ENCODE data around the gene LAMB3.

The LAMB3 gene

DNA sequence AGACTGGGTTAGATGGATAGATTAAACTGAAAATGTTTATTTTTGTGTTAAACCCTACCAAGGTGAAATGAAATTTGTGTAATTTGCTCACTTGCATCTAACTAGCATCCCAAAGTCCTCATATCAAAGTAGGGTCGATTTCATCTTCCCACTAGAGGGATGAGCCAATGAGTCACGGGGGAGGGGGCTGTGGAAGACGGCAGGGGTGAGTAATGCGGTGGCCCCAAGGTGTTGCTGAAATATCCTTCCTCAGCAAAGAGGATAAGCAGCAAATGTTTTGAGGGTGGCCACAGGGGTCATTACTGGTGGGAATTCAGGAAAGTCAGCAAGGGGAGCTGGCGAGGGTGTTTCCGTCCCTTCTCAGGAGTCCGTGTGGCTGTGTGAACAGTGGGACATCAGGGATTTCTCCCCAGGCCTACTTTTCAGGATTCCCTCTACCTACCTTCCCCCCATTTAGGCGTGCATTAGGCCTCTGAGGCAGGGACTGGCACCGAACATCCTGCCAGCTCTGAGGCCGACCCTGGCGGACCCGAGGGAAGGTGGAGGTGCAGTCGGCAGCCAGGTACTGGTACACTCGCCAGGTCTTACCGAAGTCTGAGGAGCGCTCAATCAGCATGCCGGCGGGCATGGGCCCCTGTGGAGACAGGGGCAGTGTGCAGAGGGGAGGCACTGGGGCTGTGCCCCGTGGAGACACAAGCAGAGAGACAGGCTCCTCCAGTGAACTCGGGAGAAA is 18.1 kb downstream of the LAMB3 start:
- no peak for FAIRE-seq

DNA sequence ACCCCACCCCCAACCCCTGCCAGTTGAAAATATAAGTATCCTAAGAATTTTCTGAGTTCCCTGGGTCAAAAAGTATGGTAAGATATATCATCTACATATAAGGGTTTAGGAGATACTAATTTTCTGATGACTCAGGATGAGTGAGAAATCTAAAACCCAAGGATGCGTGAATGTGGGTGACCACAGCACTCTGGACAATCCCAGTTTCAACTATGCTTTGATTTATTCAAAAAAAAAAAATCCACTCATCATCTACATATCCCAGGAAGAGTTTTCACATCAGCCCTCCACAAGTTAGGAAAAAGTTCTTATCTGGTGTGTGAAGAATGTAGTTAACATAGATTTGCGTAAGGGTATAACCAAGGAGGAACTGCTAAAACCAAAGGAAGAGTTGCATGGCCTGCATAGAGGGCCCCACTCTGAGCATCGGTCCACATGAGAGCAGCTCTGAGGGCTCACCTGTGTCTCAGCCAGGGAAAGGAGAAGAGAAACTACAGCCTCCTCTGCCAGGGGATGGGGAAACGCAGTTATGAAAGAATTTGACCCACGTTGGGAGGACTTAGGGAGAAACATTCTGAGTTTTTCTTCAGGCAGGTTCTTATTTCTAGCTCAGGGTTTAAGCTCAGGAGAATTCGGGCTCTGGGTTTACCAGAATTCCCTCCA is 18.8 kb downstream of the LAMB3 start:
- no peak for FAIRE-seq
- DNase-seq (ENCODE audit: insufficient read length, low spot score), result no peak

More for the DNA sequence above, 18.1 kb downstream of the LAMB3 start:
- DNase-seq (ENCODE audit: insufficient read length, low spot score), result no peak

DNA sequence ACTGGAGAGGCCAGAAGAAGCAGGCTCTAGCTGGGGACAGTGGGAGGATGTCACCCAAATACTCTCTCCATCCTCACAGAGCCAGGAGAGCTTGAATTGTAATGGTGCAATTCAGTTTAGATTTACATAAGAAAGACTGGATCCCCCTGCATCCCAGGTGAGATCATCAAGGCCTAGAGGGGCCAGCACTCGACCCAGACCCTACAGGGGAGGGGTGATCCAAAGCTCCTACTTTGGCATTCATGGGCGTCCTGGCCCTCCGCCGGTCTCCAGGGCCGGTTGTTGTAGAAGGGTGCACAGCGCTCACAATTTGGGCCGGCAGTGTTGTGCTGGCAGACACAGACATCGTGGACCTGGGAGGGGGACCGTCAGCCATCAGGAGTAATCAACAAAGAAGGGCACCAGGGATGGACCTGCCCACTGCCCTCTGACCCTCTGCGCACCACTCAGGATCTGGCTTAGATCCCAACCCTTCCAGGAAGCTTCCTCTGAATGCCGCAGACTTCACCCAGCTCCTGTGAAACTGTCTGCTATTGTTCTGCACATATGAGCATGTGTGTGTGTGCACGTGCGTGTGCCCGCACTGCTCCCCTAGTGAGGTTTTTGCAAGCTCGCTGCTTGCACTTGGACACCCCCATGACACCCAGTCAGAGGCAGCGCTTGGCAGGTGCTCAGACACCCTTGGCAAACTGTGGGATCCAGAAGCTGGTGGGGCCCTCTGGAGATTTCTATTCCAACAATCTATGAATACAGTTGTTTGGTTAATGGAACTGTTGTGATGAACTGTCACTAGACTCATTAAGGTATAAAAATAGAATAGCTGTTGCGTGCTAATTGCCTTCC is 21.6 kb downstream of the LAMB3 start:
- DNase-seq (ENCODE audit: insufficient read length, low spot score) (no peak), FAIRE-seq (no peak)

DNA sequence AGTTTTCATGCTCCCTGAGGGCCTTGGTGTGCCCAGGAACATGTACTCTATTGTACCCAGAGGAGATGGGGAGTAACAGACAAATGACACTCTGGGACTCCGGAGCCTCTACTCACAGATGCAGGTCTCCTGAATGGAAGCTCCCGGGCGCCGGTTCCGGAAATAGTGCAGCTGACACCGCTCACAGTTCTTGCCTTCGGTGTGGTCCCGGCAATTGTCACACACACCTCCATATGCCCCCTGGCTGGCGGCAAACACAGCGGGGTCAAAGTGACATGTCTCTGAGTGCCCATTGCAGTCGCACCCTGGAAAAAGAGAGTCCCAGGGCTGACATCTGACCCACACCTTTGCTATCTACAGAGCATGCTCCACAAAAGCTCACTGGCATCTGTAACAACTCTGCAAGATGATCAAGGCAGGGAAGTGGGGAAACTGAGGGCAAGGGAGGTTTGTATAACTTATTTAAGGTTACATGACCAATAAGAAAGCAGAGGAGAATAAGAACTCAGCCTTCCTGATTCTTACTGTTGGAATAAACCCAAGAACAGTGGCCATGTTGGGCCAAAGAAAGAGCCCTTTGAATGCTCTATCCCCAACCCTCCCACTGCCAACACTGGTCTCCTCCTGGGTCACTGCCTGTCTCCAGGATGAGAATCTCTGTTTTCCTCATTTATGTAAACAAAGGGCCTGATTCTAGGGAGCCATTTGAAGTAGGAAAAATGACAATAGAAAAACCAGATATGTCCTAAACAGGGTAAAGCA is 22.4 kb downstream of the LAMB3 start:
- DNase-seq (ENCODE audit: insufficient read length, low spot score) (no peak), FAIRE-seq (no peak)

DNA sequence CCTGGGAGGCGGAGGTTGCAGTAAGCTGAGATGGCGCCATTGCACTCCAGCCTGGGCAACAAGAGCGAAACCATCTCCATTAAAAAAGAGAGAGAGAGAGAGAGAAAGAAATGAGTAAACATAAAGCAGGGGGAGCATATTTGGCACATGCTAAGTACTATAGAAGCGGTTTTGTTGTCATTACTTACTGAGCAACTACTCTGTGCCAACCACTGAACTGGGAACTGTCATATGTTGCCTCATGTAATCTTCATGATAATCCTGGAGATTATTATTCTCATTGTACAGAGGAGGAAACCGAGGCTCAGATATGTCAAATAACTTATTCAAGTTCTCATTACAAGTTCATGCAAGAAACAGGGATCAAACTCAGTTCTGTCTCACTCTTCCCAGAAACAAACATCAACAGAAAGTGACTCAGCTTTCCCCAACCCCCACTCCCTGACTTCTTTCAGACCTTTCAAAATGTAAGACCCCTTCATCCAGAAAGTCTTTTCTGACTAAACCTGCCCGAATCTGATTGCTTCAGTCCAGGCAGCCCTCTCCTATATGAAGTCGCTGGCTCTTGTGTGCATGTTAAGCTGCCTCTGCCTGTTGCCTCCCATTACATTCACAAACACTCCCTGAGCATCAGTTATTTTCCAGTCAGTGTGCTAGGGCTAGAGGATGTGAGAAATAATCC is 23.5 kb downstream of the LAMB3 start:
- no peak for DNase-seq (ENCODE audit: insufficient read length, low spot score)
- FAIRE-seq, result no peak

DNA sequence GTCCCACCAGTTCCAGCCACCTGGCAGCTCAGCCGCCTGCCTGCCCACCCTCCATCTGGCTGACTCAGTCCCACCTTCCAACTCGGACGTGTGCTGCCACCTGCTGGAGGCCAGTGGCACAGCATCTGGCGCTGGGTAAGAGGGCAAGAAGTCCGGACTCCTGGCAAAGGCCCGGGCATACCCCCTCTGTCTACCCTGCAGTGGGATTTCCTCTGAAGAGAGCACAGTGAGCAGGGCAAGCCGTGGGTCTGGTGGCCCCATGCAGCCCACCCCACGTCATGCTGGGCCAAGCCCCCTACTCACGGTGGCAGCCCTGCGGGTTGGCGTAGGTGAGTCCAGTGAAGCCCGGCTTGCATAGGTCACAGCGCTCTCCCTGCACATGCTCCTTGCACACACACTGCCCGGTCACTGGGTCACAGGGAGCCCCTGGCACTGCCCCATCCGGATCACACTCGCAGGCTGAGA is 24.5 kb downstream of the LAMB3 start:
- DNase-seq (ENCODE audit: insufficient read length, low spot score) (peak; percentile 83), FAIRE-seq (peak; percentile 97)

DNA sequence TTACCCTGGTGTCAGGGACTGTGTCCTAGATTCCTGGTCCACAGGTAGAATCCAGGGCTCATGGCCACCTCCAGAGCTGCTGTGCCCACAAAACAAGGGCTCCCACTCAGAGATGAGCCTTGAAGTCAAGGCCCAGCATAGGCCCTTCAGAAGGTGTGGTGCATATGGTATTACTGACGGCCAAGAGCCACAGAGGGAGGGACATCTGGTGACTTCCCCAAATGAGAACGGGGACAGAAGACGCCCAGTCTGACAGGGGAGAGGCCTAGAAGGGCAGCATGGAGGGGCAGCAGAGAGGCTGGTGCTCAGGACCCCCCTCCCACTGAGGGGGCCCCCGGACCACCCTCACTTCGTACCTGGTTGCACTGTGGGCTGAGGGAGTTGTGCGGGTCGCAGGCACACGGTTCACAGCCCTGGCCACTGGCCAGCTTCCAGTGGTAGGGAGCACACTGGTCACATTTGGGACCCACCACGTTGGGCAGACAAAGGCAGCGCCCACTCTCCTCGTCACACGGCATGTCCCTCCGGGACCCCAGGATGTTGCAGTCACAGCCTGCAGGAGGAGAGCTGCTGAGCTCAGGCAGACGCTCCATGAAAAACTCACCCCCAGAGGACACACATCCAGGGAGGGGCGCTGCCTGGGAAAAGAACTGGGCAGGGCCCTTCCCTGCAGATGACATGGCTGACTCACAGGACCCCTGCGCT is 25.0 kb downstream of the LAMB3 start:
- no peak for DNase-seq (ENCODE audit: insufficient read length, low spot score)
- no peak for FAIRE-seq

DNA sequence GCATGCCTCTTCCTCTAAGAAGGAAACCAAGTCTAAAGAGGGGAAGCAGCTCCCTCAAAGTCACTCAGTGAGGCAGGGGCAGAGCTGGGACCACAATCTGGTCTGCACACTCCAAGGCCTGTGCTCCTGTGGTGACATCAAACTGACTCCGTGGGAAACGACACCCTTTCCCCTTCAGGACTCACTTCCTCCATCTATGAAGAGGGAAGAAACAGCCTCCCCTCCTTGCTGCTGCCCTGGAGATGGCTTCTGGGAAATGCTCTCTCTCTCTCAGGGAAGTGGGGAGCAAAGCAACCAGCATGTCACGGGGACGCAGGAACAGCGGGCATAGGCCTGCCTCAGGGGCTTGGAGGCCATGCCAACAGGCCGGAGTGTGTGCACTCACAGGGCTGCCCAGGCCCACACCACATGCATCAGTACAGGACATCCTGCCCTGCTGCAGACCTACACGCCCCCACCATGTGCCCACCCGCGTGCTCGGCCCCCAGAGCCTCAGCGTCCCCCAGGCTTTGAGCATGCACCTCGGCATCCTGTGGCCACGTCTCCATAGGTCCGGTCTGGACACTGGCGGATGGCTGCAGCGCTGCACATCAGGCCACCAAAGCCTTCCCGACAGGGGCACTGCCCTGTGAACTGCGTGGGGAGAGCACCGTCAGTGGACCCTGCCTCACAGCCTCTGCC is 25.7 kb downstream of the LAMB3 start:
- FAIRE-seq (no peak), DNase-seq (ENCODE audit: insufficient read length, low spot score) (no peak)

DNA sequence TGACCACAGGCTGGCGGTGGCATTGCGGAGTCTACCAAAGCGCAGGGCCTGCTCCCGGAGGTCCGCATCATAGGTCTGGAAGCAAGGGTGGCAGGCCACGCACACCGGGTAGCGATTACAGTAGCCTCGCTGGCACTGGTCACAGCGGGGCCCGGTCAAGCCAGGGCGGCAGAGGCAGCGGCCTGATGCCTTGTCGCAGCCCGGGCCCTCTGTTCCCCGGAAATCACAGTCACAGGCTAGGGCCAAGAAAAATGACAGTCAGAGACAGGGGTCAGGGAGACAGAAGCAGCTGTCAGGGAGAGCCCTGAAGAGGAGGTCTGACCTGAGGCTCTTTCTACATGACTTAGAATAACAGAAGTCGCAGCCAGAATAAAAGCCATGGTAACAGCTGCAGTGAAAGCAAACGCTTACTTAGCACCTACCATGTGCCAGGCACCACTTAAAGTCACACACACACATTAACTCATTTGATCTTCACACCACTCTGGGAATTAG is 26.4 kb downstream of the LAMB3 start:
- DNase-seq (ENCODE audit: insufficient read length, low spot score) (no peak), FAIRE-seq (no peak)

DNA sequence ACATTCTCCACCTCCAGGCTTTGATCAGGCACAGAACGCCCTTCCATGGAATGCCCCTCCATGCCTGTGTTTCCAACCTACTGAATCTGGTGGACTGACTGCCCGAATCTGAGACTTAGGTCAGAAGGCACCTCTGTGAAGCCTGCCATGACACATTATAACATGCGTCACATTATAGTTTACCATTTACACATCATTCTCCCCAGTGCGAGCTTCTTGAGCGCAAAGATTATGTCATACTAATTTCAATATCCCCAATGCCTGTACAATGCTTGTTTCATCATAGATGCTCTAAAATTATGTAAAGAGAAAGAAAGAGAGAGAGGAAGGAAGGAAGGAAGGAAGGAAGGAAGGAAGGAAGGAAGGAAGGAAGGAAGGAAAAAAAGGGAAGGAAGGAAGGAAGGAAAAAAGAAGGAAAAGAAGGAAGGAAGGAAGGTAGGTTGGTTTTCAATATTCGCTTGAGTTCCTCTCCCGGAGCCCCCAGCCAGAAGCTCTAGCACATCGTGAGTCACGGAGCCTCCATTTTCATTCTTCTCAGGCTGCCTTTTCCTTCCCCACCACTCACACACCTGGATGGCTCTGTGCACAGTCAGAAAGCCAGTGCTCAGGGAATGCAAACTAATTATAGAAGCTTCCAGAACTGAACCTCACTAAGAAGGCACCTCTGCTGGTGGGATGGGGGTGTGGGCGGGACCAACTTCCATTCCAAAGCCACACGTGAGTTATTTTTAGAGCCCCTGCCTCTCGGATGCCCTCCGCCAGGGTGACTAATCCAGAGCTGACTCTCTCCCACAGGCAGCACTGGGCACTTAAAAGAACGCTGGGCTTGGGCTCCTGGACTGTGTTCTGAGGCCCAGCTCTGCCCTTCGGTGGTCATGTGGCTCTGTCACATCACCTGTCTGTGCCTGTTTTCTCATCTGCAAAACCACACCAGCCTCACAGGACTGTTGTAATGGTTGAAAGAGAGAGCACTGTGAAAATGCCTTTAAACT is 27.4 kb downstream of the LAMB3 start:
- FAIRE-seq (no peak), DNase-seq (ENCODE audit: insufficient read length, low spot score) (no peak)

DNA sequence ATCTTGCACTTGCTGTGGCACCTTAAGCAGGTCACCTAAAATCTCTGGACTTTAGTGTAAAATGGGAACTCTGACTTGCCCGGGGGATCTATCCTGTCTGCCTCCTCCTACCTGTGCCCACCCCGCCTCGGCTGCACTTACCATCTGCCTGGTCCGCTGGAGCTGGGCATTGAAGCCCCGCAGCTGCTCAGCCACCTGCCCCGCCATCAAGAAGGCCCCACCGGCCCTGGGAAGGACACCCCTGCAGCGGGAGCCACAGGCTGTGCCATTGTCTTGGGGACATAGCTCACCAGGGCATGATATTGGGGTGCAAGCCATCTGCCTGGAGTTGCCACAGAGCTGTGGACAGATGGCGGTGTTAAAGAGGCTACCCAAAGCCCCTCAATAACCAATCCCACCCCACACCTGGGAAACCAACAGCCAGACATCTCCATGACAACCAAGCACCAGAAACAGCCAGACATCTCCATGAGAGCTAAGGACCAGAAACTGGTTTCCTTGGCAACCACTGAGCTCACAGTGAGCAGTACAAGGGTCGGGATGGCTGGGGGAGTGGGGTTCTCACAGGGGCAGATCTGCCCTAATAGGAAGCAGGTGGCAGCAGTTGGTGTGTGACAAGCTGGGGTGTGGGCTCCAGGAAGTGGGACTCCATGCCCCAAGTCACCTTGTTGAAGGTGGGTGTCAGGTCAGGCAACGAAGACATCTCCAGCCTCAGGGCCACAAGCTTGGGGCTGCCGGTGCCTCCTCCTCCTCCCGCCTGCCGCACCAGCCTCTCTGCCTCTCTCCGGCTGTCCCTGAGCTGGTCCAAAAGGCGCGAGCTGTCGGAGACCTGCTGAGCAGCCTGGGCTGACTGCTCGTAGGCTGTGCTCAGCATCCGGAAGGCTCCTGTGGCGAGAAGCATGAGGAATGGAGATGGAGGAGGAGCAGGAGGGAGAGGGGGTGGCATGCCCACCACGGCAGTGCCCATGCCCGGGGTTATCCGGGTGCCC is 29.1 kb downstream of the LAMB3 start:
- no peak for FAIRE-seq

DNA sequence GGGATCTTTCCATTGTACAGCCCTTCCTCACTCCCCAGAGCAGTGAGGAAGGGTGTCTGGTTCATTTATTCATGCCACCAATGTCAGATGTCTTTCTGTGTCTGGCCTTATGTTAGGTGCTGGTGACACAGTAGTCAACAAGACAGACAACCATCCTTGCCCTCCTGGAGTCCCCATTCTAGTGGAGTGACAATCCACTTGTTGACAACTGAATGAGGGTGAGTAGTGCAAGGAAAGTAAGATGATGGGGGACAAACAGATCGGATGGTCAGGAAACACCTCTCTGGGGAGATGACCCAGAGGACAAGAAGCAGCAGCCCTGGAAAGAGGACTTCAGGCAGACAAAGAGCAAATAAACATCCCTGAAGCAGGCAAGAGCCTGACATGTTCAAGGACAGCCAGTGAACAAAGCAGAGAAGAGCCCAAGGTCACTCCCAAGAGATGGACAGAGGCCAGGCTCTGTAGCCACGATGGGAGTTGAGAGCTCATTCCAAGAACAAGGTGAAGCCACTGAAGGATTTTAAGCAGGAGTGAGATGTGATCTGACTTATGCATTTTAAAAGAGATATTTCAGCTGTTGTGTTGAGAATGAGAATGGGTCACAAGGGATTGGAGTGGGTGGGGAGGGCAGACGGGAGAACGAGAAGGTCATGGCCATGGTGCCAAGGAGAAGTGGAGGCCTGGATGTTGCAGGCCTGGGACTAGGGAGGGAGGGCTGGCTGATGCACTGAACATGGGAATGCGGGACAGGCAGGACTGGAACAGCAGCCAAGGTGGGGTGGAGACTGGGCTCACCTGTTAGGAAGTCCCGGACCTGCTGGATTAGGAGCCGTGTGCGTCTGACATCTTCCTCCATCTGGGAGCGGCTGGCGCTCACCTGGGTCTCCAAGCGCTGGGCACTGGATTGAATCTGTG is 30.2 kb downstream of the LAMB3 start:
- FAIRE-seq (no peak), DNase-seq (ENCODE audit: insufficient read length, low spot score) (no peak)

More for the DNA sequence above, 29.1 kb downstream of the LAMB3 start:
- DNase-seq (ENCODE audit: insufficient read length, low spot score), result no peak

DNA sequence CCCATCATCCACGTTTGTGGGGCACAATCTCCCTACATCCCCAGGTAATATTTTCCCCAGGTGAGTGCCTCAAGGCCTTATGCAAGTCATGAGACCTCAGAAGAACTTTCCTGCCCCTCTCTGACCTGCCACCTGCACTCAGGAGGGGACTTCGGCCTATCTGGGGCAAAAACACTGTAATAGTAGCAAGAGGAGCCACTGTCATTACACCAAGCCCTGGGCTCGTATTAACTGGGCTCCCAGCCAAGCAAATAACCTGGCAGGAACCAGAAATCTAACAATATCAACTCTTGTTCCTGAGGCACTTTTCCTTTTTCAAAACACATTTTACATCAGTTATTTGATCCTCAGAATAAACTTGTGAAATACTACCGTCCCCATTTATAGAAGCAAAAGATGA is 30.9 kb downstream of the LAMB3 start:
- no peak for FAIRE-seq
- DNase-seq (ENCODE audit: insufficient read length, low spot score), result no peak

DNA sequence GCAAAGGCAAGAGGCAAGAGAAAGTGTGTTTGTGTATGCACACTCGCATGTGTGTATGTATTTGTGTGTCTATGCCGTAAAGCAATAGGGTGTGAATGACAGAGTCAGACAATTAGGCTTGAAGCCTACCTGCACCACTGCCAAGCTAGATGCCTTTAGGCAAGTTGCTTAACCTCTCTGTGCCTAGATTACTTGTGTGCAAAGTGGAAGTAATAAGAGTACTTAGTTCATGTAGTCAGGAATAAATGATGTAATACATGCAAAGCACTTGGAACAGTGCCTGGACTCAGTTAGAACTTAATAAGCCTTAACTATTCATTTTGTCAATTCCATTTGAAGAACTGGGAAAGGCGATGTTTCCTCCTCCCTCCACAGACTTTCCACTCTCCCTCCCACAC is 31.7 kb downstream of the LAMB3 start:
- DNase-seq (ENCODE audit: insufficient read length, low spot score) (no peak), FAIRE-seq (no peak)

DNA sequence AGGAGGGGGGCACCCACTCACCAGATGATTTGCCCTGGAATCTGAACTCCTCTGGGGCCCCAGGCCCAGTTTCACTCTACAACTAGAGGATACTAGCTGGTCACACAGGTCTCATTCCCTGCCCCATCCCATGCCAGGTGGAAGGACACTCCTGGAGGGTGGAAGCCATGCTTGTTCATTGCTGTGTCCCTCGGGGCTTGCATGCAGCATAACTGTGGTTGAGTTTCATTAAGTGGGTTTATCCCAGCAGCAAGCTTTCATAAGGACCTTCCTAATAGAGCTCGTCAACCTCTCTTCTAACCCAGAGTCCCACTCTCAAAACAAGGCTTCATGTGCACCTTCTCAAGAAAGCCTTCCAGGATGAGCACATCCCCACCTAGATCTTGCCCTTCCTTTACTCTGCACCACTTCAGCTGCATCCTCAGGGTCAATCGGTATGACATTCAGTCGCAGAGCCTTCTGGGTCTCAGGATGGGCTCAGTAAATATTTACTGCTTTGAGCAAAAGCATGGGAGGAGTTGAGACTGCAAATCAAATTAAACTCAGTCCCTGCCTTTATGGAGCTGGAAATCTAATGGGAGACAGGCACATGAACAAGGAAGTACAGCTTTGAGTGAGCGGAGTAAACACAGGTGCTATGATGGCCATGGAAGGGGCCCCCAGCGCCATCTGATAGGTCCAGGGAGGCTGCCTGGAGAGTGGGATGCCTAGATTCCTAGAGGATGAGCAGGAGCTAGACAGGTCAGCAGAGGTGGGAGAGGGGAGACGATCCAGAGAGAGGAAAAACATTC is 32.3 kb downstream of the LAMB3 start:
- FAIRE-seq (no peak), DNase-seq (ENCODE audit: insufficient read length, low spot score) (no peak)

All from HTR-8/SVneo (cell line).